Trophoblast cell (in vitro differentiated cells and primary cell): ENCODE results near the gene HPSE2.
A peak's percentile ranks its signal among the peaks of the same experiment; 100 is the strongest.

Experiments
- DNase-seq, 2 donors: peaks; one replicate each; pipeline ENCODE4 v3.0.0-alpha.2; 2016
- H2AFZ ChIP-seq: 2 replicates; pipeline ENCODE4 v1.6.1; 2013; ENCODE audit warnings: low read length, moderate library complexity, mild to moderate bottlenecking; ENCODE audit not compliant: insufficient read depth, poor library complexity
- H2AK5ac ChIP-seq: 2 replicates; pipeline ENCODE4 v1.6.1; 2013; ENCODE audit warnings: mild to moderate bottlenecking, low read length
- H2BK120ac ChIP-seq: 2 replicates; pipeline ENCODE4 v1.6.1; 2013; ENCODE audit warnings: low read length, mild to moderate bottlenecking, moderate library complexity; ENCODE audit not compliant: insufficient read depth, poor library complexity
- H2BK12ac ChIP-seq: 2 replicates; pipeline ENCODE4 v1.6.1; 2013; ENCODE audit warnings: mild to moderate bottlenecking, low read length, moderate library complexity
- H2BK5ac ChIP-seq: 2 replicates; pipeline ENCODE4 v1.6.1; 2013; ENCODE audit warnings: low read length, low read depth, moderate library complexity, mild to moderate bottlenecking; ENCODE audit not compliant: poor library complexity
- H3K14ac ChIP-seq: 2 replicates; pipeline ENCODE4 v1.6.1; 2013; ENCODE audit warnings: mild to moderate bottlenecking, low read length
- H3K18ac ChIP-seq: 2 replicates; pipeline ENCODE4 v1.6.1; 2013; ENCODE audit warnings: mild to moderate bottlenecking, low read length
- H3K23ac ChIP-seq: 2 replicates; pipeline ENCODE4 v1.6.1; 2013; ENCODE audit warnings: low read length
- H3K27ac ChIP-seq: 2 replicates; pipeline ENCODE4 v1.5.1; 2013; ENCODE audit warnings: low read depth, mild to moderate bottlenecking, inconsistent platforms, low read length, moderate library complexity
- H3K27me3 ChIP-seq: 2 replicates; pipeline ENCODE4 v1.6.1; 2013; ENCODE audit warnings: inconsistent platforms, mild to moderate bottlenecking, low read length, moderate library complexity; ENCODE audit not compliant: insufficient read depth
- H3K36me3 ChIP-seq, 2 experiments: 1 replicate in 1 of 2; 2 replicates in 1 of 2; pipeline ENCODE4 v1.6.1; 2013; ENCODE audit warnings: low read length in 2 of 2, mild to moderate bottlenecking in 2 of 2, moderate library complexity in 1 of 2; ENCODE audit not compliant: insufficient read depth in 2 of 2, control insufficient read depth in 1 of 2
- H3K4ac ChIP-seq: 2 replicates; pipeline ENCODE4 v1.6.1; 2013; ENCODE audit warnings: low read depth, mild to moderate bottlenecking, low read length, moderate library complexity
- H3K4me1 ChIP-seq, 2 experiments: 1 replicate in 1 of 2; 2 replicates in 1 of 2; pipeline ENCODE4 v1.6.1; 2013; ENCODE audit warnings: low read length in 2 of 2, mild to moderate bottlenecking in 2 of 2, moderate library complexity in 1 of 2; ENCODE audit not compliant: insufficient read depth in 2 of 2, control insufficient read depth in 1 of 2
- H3K4me2 ChIP-seq: 2 replicates; pipeline ENCODE4 v1.6.1; 2013; ENCODE audit warnings: inconsistent platforms, mild to moderate bottlenecking, low read length, moderate library complexity
- H3K4me3 ChIP-seq: 2 replicates; pipeline ENCODE4 v1.5.1; 2013; ENCODE audit warnings: mild to moderate bottlenecking, low read depth, low read length, inconsistent platforms
- H3K79me1 ChIP-seq: one replicate; pipeline ENCODE4 v1.6.1; 2013; ENCODE audit warnings: low read length
- H3K79me2 ChIP-seq: 2 replicates; pipeline ENCODE4 v1.6.1; 2013; ENCODE audit warnings: low read length, mild to moderate bottlenecking; ENCODE audit not compliant: control insufficient read depth, insufficient read depth, poor library complexity
- H3K9ac ChIP-seq: 2 replicates; pipeline ENCODE4 v1.6.1; 2013; ENCODE audit warnings: mild to moderate bottlenecking, low read length
- H3K9me3 ChIP-seq: 2 replicates; pipeline ENCODE4 v1.6.1; 2013; ENCODE audit warnings: low read depth, mild to moderate bottlenecking, control low read depth, inconsistent platforms, low read length; ENCODE audit not compliant: insufficient read depth
- H4K12ac ChIP-seq: 2 replicates; pipeline ENCODE4 v1.6.1; 2013; ENCODE audit warnings: low read depth, mild to moderate bottlenecking, low read length, moderate library complexity
- H4K8ac ChIP-seq: 2 replicates; pipeline ENCODE4 v1.6.1; 2013; ENCODE audit warnings: low read depth, mild to moderate bottlenecking, low read length, moderate library complexity
- H4K91ac ChIP-seq: one replicate; pipeline ENCODE4 v1.6.1; 2013; ENCODE audit warnings: low read depth, mild to moderate bottlenecking, low read length, moderate library complexity
- WGBS: extraction: QIAGEN DNeasy Blood & Tissue Kit; methylation state at CpG from one replicate; pipeline ENCODE4 v1.1.7; 2013; ENCODE audit warnings: missing lambda C conversion rate; ENCODE audit not compliant: insufficient read length, insufficient coverage; ENCODE audit errors: extremely low coverage; 5-methylcytosine and 5-hydroxymethylcytosine counted together

Gene HPSE2

DNA sequence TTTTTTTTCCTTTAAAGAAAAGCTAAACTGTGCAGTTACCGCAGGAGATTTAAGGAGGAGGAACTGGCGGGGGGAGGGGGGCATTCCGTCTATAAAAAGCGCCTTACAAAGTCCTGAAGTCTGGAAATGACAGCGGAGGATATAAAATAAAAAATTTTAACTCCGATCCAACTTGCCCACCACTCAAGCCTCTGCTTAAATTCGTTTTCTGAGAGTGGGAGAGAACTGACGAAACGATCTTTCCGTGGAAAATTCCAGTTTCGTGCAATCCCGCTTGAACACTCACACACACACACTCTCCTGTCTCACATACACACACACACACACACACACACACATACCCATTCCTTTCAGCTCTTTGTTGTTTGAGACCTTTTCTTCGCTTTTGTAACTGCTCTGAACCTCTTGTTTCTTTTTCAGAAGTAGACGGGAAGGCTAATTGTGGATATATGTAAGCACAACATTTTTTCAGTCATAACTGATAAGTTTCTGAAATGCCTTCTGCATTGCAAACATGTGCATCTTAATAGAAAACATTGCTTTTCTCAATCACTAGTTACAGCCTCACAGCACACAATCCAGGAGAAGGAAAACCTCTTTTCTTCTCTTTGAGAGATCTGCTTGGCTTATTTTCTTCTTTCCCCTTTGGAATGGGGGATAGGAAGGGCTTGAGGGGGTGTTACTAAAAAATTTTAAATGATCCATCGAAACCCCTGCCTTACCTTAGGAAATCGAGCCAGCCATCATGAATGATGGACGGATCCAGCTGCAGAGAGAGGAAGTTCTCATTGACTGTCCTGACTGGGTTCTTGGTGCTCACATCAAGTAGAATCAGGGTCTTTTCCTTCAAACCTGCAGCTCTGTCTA is 628 bp downstream of the HPSE2 start:
- Histone ChIP-seq H2BK5ac (no peak overlapping the region), H3K23ac (peak overlapping the region; percentile 56), H2BK120ac (no peak overlapping the region), H3K9ac (no peak overlapping the region), H3K14ac (no peak overlapping the region), H2AK5ac (no peak overlapping the region), H2BK12ac (no peak overlapping the region), H3K36me3 (no peaks in the 10 kb centered on the region), H3K4me3 (no peak overlapping the region), H4K12ac (no peak overlapping the region), H3K4me1 (peaks cover 6 to 10% of the 10 kb centered on the region in 2 experiments), H3K79me1 (no peaks in the 10 kb centered on the region), H2AFZ (no peak overlapping the region), H3K4me2 (peak overlapping the region; percentile 74), H3K79me2 (no peaks in the 10 kb centered on the region), H3K18ac (no peak overlapping the region), H4K91ac (no peak overlapping the region), H4K8ac (no peak overlapping the region), H3K4ac (no peak overlapping the region), H3K27ac (no peak overlapping the region), H3K27me3 (peaks cover 59% of the 10 kb centered on the region), H3K9me3 (peaks cover 5% of the 10 kb centered on the region)
- DNase-seq: peak; percentile 13 to 64
- no CpG with 5 or more reads among the region's 17 CpGs for WGBS

DNA sequence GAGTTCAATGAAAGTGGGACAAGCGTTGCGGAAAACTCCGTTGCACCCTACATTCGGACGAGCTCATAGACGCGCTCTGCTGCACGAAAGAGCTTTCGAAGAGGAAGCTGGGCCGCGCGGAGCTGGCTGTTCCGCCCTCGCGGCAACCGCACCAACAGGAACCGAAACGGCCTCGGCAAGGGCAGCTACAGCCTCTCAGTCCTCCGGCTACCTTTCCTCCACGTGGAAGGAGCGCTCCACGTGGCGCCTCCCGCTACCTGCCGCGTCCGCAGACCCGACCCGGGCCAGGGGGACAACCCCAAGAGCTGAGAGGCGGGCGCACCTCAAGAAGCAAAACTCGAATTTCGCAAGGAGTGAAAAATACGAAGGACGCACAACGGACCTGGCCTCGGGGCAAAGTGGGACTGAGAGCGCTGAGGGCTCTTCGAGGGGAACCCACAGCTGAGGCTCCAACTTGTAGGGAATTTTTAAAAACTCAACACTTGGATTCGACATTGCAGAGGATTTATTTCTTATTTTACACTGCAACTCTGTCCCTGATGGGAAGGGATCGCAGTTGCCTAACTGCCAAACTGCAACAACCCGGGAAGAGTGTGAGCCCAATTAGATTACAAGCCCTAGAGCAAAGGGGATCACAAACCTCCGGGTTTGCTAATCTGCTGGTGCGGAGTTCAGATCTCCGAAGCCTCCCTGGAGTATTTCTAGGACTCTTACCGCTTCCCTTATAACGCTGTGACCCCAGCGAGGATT is 1.4 kb downstream of the HPSE2 start:
- no peaks in the 10 kb centered on the region for H3K79me1 ChIP-seq
- H3K4ac ChIP-seq: no peak overlapping the region

DNA sequence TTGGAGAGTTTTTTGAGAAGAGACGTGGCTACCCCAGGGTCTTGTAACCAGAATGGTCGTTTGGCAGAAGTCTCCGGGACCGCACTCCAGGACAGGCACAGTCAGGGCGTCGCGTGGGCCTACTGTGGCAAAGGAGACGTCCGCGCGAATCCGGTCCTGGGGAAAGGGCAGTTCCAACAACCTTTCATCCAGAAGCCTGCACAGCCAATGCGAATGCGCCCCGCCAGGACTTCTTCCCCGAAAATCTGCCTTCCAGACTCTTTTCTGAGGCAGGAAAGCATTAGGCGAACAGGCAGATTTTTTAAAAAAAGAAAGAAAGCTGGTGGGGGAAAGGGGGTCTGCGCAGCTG is 2.0 kb downstream of the HPSE2 start:
- Histone ChIP-seq H3K4me1 (peaks cover 6 to 10% of the 10 kb centered on the region in 2 experiments), H3K4me2 (peak overlapping the region; percentile 74), H3K4ac (no peak overlapping the region), H3K23ac (no peak overlapping the region), H3K79me2 (no peaks in the 10 kb centered on the region), H4K8ac (no peak overlapping the region), H4K91ac (no peak overlapping the region), H2AK5ac (no peak overlapping the region), H3K27ac (no peak overlapping the region), H2BK120ac (no peak overlapping the region), H3K18ac (no peak overlapping the region), H3K79me1 (no peaks in the 10 kb centered on the region), H3K27me3 (peaks cover 61% of the 10 kb centered on the region), H2AFZ (no peak overlapping the region), H4K12ac (no peak overlapping the region), H3K4me3 (no peak overlapping the region), H3K9ac (no peak overlapping the region), H3K36me3 (no peaks in the 10 kb centered on the region), H3K9me3 (peaks cover 5% of the 10 kb centered on the region), H2BK12ac (no peak overlapping the region), H2BK5ac (no peak overlapping the region), H3K14ac (no peak overlapping the region)
- WGBS: no CpG with 5 or more reads among the region's 18 CpGs
- DNase-seq: no peak

More for the DNA sequence above, 1.4 kb downstream of the HPSE2 start:
- DNase-seq: peak; percentile 18 to 50
- no peak overlapping the region for H3K23ac ChIP-seq
- no peak overlapping the region for H2AFZ ChIP-seq
- no peak overlapping the region for H2AK5ac ChIP-seq
- H3K9me3 ChIP-seq: peaks cover 5% of the 10 kb centered on the region
- no peak overlapping the region for H3K27ac ChIP-seq
- no peak overlapping the region for H3K4me3 ChIP-seq
- H4K91ac ChIP-seq: no peak overlapping the region
- H2BK5ac ChIP-seq: no peak overlapping the region
- H2BK12ac ChIP-seq: no peak overlapping the region
- H3K27me3 ChIP-seq: peaks cover 61% of the 10 kb centered on the region
- H2BK120ac ChIP-seq: no peak overlapping the region
- no peak overlapping the region for H3K18ac ChIP-seq
- H3K14ac ChIP-seq: no peak overlapping the region
- H3K4me2 ChIP-seq: peak overlapping the region; percentile 74
- H3K4me1 ChIP-seq: peaks cover 6 to 10% of the 10 kb centered on the region in 2 experiments
- H3K9ac ChIP-seq: no peak overlapping the region
- no peak overlapping the region for H4K12ac ChIP-seq
- no peaks in the 10 kb centered on the region for H3K36me3 ChIP-seq
- H4K8ac ChIP-seq: no peak overlapping the region
- WGBS: no CpG with 5 or more reads among the region's 49 CpGs
- H3K79me2 ChIP-seq: no peaks in the 10 kb centered on the region

DNA sequence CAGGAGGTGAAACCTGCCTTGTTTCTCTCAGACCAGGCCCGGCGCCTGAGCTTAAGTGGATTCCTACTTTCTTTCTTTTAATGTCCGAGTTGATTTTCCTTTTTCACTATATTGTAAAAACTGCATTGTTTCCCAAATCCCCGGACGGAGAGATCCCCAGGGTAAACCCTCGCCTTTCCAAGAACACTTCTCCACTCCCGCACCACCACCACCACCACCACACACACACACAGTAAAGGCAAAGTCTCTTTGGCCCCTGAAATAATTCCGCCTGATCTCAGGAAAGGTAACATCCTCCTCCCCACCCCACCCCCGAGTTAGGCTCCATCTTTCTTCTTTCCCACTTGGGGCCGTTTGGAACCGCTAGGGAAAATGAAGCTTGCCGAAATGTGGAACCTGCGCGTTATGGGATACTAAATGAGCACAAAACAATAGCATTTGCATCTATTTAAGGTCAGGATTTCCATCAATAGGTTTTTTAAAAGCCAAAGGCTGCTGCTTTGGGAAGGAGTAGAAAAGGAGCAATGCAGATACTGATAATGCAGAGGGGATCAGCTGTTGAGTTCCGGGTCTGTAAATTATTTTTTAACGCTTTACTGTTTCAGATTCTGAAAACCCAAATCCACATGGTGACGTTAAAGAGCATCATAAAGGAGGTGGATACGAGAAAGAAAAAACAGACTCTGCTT is 2.5 kb downstream of the HPSE2 start:
- H3K4me3 ChIP-seq: no peak overlapping the region
- H3K27me3 ChIP-seq: peaks cover 61% of the 10 kb centered on the region
- no peak overlapping the region for H4K91ac ChIP-seq
- H3K23ac ChIP-seq: no peak overlapping the region
- H3K36me3 ChIP-seq: no peaks in the 10 kb centered on the region
- no peak overlapping the region for H4K12ac ChIP-seq
- H2BK12ac ChIP-seq: no peak overlapping the region
- H2AFZ ChIP-seq: no peak overlapping the region
- WGBS: no CpG with 5 or more reads among the region's 18 CpGs
- H3K4ac ChIP-seq: no peak overlapping the region
- no peak overlapping the region for H4K8ac ChIP-seq
- H3K79me2 ChIP-seq: no peaks in the 10 kb centered on the region
- no peak overlapping the region for H2BK5ac ChIP-seq
- DNase-seq: no peak
- H3K79me1 ChIP-seq: no peaks in the 10 kb centered on the region
- no peak overlapping the region for H3K9ac ChIP-seq
- no peak overlapping the region for H3K18ac ChIP-seq
- H3K27ac ChIP-seq: no peak overlapping the region
- H3K4me2 ChIP-seq: peak overlapping the region; percentile 51
- peaks cover 6 to 10% of the 10 kb centered on the region in 2 experiments for H3K4me1 ChIP-seq
- peaks cover 5% of the 10 kb centered on the region for H3K9me3 ChIP-seq
- no peak overlapping the region for H3K14ac ChIP-seq
- no peak overlapping the region for H2BK120ac ChIP-seq
- H2AK5ac ChIP-seq: no peak overlapping the region
